ENCODE measurements around the gene KLC4. TPM values are rescaled to one million over a fixed set of nuclear protein-coding genes. Genes with fewer than 3 reads are reported as not detected.

The KLC4 gene
- total RNA-seq, 1 experiment from 2014 or later: 17.5 TPM

GRCh38 chr6:43020847-43021246, 38.6 kb upstream of the KLC4 start:
- CTCF ChIA-PET: interaction anchor here (0.6 to 1.2 kb wide), 5 partner anchors 44 to 325 kb away, joined by 3 to 5 read pairs (median 3); no protein-coding TSS in a partner anchor
- Mint-ChIP-seq H3K4me1 (ENCODE audit: insufficient read depth, unreplicated experiment) (peaks cover 14% of the 10 kb centered on the region), H3K27me3 (ENCODE audit: insufficient read depth, unreplicated experiment) (no peaks in the 10 kb centered on the region), H3K4me3 (ENCODE audit: unreplicated experiment) (peak overlapping the region; percentile 92), H3K36me3 (ENCODE audit: insufficient read depth, unreplicated experiment) (peaks cover 48% of the 10 kb centered on the region), H3K27ac (ENCODE audit: low read depth, unreplicated experiment) (peak overlapping the region; percentile 57), H3K9me3 (ENCODE audit: unreplicated experiment) (no peaks in the 10 kb centered on the region)
- POLR2A ChIA-PET: interaction anchor here (0.5 to 3.4 kb wide), 17 partner anchors 8 to 274 kb away, joined by 3 to 35 read pairs (median 6); partner anchors contain the start of genes CNPY3, CUL7, CUL9 and KLC4
- peak; percentile 5 for DNase-seq (ENCODE audit: unreplicated experiment)
- intact Hi-C loops (cut with micrococcal nuclease): no loop called here
- TF ChIP-seq CTCF (IDR thresholded peaks at IDR 0.05; ENCODE audit: unreplicated experiment): no peak
- no TSS peak for BruUV-seq (replicated peaks)

- ChIA-PET POLR2A (interaction anchor here (0.5 to 3.4 kb wide), 25 partner anchors 9 to 275 kb away, joined by 3 to 35 read pairs (median 4); partner anchors contain the start of genes CNPY3, CUL7, CUL9 and DNPH1), CTCF (interaction anchor here (0.6 to 1.2 kb wide), 4 partner anchors 48 to 1060 kb away, joined by 3 to 5 read pairs (median 3); no protein-coding TSS in a partner anchor)
- intact Hi-C loops (cut with micrococcal nuclease): loop anchor here (1.0 kb wide), 1 partner anchor 120 kb away; no protein-coding TSS in a partner anchor
- Mint-ChIP-seq H3K27ac (ENCODE audit: low read depth, unreplicated experiment) (peak within 1 kb of the TSS; percentile 57), H3K4me3 (ENCODE audit: unreplicated experiment) (peak within 1 kb of the TSS; percentile 92), H3K9me3 (ENCODE audit: unreplicated experiment) (no peaks in the 10 kb centered on the region), H3K4me1 (ENCODE audit: insufficient read depth, unreplicated experiment) (peaks cover 9% of the 10 kb centered on the region), H3K27me3 (ENCODE audit: insufficient read depth, unreplicated experiment) (no peaks in the 10 kb centered on the region), H3K36me3 (ENCODE audit: insufficient read depth, unreplicated experiment) (peaks cover 55% of the 10 kb centered on the region)
- no peak for TF ChIP-seq CTCF (IDR thresholded peaks at IDR 0.05; ENCODE audit: unreplicated experiment)
- DNase-seq (ENCODE audit: unreplicated experiment): peak; percentile 68
- BruUV-seq (replicated peaks): TSS peak; percentile 82
These were observed 38.0 kb upstream of the KLC4 start, which contains the start of gene RRP36 for GRCh38 chr6:43021270-43022047. RRP36 (plus strand) TSS chr6:43021623; CDS start chr6:43021655, 32 bp downstream.

GRCh38 chr6:43024436-43024835, 35.0 kb upstream of the KLC4 start:
- peaks cover 9% of the 10 kb centered on the region for H3K4me1 Mint-ChIP-seq (ENCODE audit: insufficient read depth, unreplicated experiment)
- ChIA-PET POLR2A (interaction anchor here (0.5 to 2.1 kb wide), 9 partner anchors 8 to 91 kb away, joined by 3 to 8 read pairs (median 3); partner anchors contain the start of genes CUL7, KLHDC3, MEA1 and PPP2R5D), CTCF (no interaction called here)
- intact Hi-C loops (cut with micrococcal nuclease): no loop called here
- no peak overlapping the region for H3K4me3 Mint-ChIP-seq (ENCODE audit: unreplicated experiment)
- no peak for DNase-seq (ENCODE audit: unreplicated experiment)
- no peak for TF ChIP-seq CTCF (IDR thresholded peaks at IDR 0.05; ENCODE audit: unreplicated experiment)
- H3K36me3 Mint-ChIP-seq (ENCODE audit: insufficient read depth, unreplicated experiment): peaks cover 68% of the 10 kb centered on the region
- H3K9me3 Mint-ChIP-seq (ENCODE audit: unreplicated experiment): no peaks in the 10 kb centered on the region
- peak overlapping the region; percentile 5 for H3K27ac Mint-ChIP-seq (ENCODE audit: low read depth, unreplicated experiment)
- no peaks in the 10 kb centered on the region for H3K27me3 Mint-ChIP-seq (ENCODE audit: insufficient read depth, unreplicated experiment)
- no TSS peak for BruUV-seq (replicated peaks)

- Mint-ChIP-seq H3K4me1 (ENCODE audit: insufficient read depth, unreplicated experiment) (peaks cover 9% of the 10 kb centered on the region), H3K9me3 (ENCODE audit: unreplicated experiment) (no peaks in the 10 kb centered on the region), H3K27ac (ENCODE audit: low read depth, unreplicated experiment) (no peak overlapping the region), H3K27me3 (ENCODE audit: insufficient read depth, unreplicated experiment) (no peaks in the 10 kb centered on the region), H3K36me3 (ENCODE audit: insufficient read depth, unreplicated experiment) (peaks cover 79% of the 10 kb centered on the region), H3K4me3 (ENCODE audit: unreplicated experiment) (no peak overlapping the region)
- DNase-seq (ENCODE audit: unreplicated experiment): no peak
- intact Hi-C loops (cut with micrococcal nuclease): no loop called here
- ChIA-PET CTCF (interaction anchor here (0.6 kb wide), 2 partner anchors 30 to 1709 kb away, joined by 3 to 4 read pairs; no protein-coding TSS in a partner anchor), POLR2A (interaction anchor here (2.1 kb wide), 1 partner anchor 12 kb away, joined by 8 read pairs; the partner anchor contains the start of genes KLHDC3 and MEA1)
- TF ChIP-seq CTCF (IDR thresholded peaks at IDR 0.05; ENCODE audit: unreplicated experiment): no peak
- no TSS peak for BruUV-seq (replicated peaks)
These were observed 33.1 kb upstream of the KLC4 start for GRCh38 chr6:43026365-43026764.

All from MCF 10A (cell line).